ENCODE results near the gene MED9.
A peak's percentile ranks its signal among the peaks of the same experiment; 100 is the strongest.

MED9 gene, protein sequence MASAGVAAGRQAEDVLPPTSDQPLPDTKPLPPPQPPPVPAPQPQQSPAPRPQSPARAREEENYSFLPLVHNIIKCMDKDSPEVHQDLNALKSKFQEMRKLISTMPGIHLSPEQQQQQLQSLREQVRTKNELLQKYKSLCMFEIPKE

DNA sequence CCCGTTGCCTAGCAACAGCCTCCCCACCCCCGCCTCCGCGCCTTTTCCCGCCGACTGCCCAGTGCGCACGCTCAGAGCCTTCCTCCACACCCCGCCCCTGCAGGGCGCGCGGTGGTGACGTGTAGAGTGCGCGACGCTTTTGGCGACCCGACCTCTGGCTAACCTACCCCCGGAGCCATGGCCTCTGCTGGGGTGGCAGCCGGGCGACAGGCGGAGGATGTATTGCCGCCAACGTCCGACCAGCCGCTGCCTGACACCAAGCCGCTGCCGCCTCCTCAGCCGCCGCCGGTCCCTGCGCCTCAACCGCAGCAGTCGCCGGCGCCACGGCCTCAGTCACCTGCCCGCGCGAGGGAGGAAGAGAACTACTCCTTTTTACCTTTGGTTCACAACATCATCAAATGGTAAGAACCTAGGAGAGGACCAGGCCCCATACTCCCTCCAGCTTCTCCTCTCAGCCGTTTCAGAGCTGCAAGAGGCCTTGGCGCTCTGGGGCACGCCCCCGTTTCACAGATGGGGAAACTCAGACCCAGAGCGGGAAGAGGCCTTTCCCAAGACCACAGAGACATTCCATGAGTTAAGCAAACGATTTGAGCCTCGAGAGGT lies at the start of gene MED9:
MED9 (plus strand) TSS at position 136 of the 603 bp plus-strand sequence; CDS start at position 178, 42 bp downstream.
- TF ChIP-seq TAF1 (IDR thresholded peaks at IDR 0.05; ENCODE audit: low read depth) (peak; percentile 79), ZBTB7A (IDR thresholded peaks at IDR 0.05; ENCODE audit: low read depth) (no peak), EP300 (IDR thresholded peaks at IDR 0.05; ENCODE audit: borderline replicate concordance) (peak; percentile 39; the same call in 1 of the 2 replicates), TCF12 (IDR thresholded peaks at IDR 0.05; ENCODE audit: low read depth) (peak; percentile 57; the same call in 1 of the 2 replicates), FOXM1 (IDR thresholded peaks at IDR 0.05; ENCODE audit: borderline replicate concordance, low read depth) (no peak), REST (IDR thresholded peaks at IDR 0.05; ENCODE audit: low read depth) (0 out of 2 replicates have a peak, but pooled peaks have one; percentile 13), TEAD4 (IDR thresholded peaks at IDR 0.05) (no peak), EGR1 (IDR thresholded peaks at IDR 0.05) (peak; percentile 91), RAD21 (IDR thresholded peaks at IDR 0.05; ENCODE audit: low read depth) (no peak), CEBPB (IDR thresholded peaks at IDR 0.05) (no peak), YY1 (IDR thresholded peaks at IDR 0.05; ENCODE audit: low read depth) (peak; percentile 84), USF1 (IDR thresholded peaks at IDR 0.05) (no peak; the same call in 1 of the 2 replicates), CREB1 (IDR thresholded peaks at IDR 0.05; ENCODE audit: low read depth) (peak; percentile 97), NFIC (IDR thresholded peaks at IDR 0.05) (0 out of 2 replicates have a peak, but pooled peaks have one; percentile 37)
- TF ChIP-seq, protein P1, sequence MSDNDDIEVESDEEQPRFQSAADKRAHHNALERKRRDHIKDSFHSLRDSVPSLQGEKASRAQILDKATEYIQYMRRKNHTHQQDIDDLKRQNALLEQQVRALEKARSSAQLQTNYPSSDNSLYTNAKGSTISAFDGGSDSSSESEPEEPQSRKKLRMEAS (IDR thresholded peaks at IDR 0.05) = peak; percentile 59; the same call in 1 of the 2 replicates

DNA sequence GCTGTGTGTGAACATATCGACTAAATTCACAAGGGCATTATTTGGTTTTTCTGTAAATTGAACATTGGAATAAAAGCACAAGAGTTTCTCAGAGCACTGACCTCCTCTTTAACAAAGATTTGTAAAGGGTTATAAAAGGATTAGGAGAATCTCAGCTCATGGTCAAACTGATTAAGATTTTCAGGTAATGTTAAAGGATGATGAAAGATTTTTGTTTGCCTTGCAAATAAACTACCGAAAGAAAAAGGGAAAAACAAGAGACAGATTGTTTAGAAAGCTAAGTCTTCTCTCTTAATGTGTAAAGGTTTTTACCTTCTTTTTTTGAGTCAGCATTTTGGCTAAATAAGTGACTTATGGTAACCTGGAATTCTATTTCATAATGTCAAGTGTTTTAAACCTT lies 47.6 kb upstream of the MED9 start:
- TF ChIP-seq CREB1 (IDR thresholded peaks at IDR 0.05; ENCODE audit: low read depth) (no peak), TAF1 (IDR thresholded peaks at IDR 0.05; ENCODE audit: low read depth) (no peak), NFIC (IDR thresholded peaks at IDR 0.05) (no peak), CEBPB (IDR thresholded peaks at IDR 0.05) (no peak), FOXM1 (IDR thresholded peaks at IDR 0.05; ENCODE audit: borderline replicate concordance, low read depth) (no peak), USF1 (IDR thresholded peaks at IDR 0.05) (no peak), TCF12 (IDR thresholded peaks at IDR 0.05; ENCODE audit: low read depth) (no peak)
- TF ChIP-seq, protein P1 (IDR thresholded peaks at IDR 0.05) = no peak

DNA sequence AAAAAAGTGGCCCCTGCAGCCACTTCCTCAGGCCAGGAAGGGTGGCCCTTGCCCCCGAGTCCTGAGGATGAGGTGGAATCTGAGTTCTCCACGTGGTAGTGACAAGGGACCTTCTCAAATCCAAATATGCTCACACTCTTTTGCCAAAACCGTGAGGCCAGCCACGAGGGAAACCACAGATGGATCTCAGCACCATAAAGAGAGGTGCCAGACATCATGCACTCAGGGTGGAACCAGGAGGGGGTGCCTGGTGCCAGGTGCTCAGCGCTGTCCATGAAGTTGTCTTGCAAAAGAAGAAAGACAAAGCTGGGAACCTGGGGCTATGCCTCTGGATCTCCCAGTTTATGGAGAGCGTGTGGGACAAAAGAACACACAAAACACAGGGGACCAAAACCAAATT lies 45.2 kb upstream of the MED9 start:
- TF ChIP-seq USF1 (IDR thresholded peaks at IDR 0.05) (no peak), YY1 (IDR thresholded peaks at IDR 0.05; ENCODE audit: low read depth) (no peak), EGR1 (IDR thresholded peaks at IDR 0.05) (no peak)

GRCh38 chr17:17433000-17433703 lies 43.6 kb upstream of the MED9 start:
- TF ChIP-seq USF1 (IDR thresholded peaks at IDR 0.05) = no peak
- no peak for TF ChIP-seq CEBPB (IDR thresholded peaks at IDR 0.05)
- no peak for TF ChIP-seq EP300 (IDR thresholded peaks at IDR 0.05; ENCODE audit: borderline replicate concordance)
- no peak for TF ChIP-seq TAF1 (IDR thresholded peaks at IDR 0.05; ENCODE audit: low read depth)
- no peak for TF ChIP-seq NFIC (IDR thresholded peaks at IDR 0.05)
- TF ChIP-seq ZBTB7A (IDR thresholded peaks at IDR 0.05; ENCODE audit: low read depth) = no peak
- no peak for TF ChIP-seq YY1 (IDR thresholded peaks at IDR 0.05; ENCODE audit: low read depth)
- TF ChIP-seq RAD21 (IDR thresholded peaks at IDR 0.05; ENCODE audit: low read depth) = no peak
- TF ChIP-seq, protein P1 (IDR thresholded peaks at IDR 0.05) = no peak
- no peak for TF ChIP-seq CREB1 (IDR thresholded peaks at IDR 0.05; ENCODE audit: low read depth)
- no peak for TF ChIP-seq TEAD4 (IDR thresholded peaks at IDR 0.05)

- TF ChIP-seq ZBTB7A (IDR thresholded peaks at IDR 0.05; ENCODE audit: low read depth) (no peak), FOXM1 (IDR thresholded peaks at IDR 0.05; ENCODE audit: borderline replicate concordance, low read depth) (no peak), USF1 (IDR thresholded peaks at IDR 0.05) (no peak), CEBPB (IDR thresholded peaks at IDR 0.05) (peak; percentile 52)
Observed at GRCh38 chr17:17434477-17434876, 42.3 kb upstream of the MED9 start.
